BE2C (cell line): ENCODE measurements around the gene PTGR1. TPM values are rescaled to one million over a fixed set of nuclear protein-coding genes. Genes with fewer than 3 reads are reported as not detected.

Source experiments
- DNase-seq: peaks from one replicate; pipeline ENCODE4 v3.0.0-alpha.2; 2020
- H3K27me3 ChIP-seq: fragments of 250-450 bp; sonication (Bioruptor Pico); 2 replicates; pipeline ENCODE4 v1.5.1; 2020; ENCODE audit warnings: mild to moderate bottlenecking
- H3K36me3 ChIP-seq: fragments of 250-450 bp; sonication (Bioruptor Pico); 2 replicates; pipeline ENCODE4 v1.5.1; 2020; ENCODE audit warnings: mild to moderate bottlenecking
- H3K4me1 ChIP-seq: fragments of 250-450 bp; sonication (Bioruptor Pico); 2 replicates; pipeline ENCODE4 v1.5.1; 2020
- H3K4me3 ChIP-seq: 2 replicates; pipeline ENCODE4 v1.5.1; 2011; ENCODE audit warnings: low read depth, low read length
- H3K9me3 ChIP-seq: fragments of 250-450 bp; sonication (Bioruptor Pico); 2 replicates; pipeline ENCODE4 v1.5.1; 2020
- polyA plus RNA-seq: library from polyadenylated mRNA; unstranded; fragments of >200 nt; gene quantifications from one replicate; pipeline ENCODE4 v1.2.1, GENCODE V29; 2012; ENCODE audit warnings: low read depth, missing spikeins; ENCODE audit not compliant: insufficient read length, insufficient read depth
- TF ChIP-seq, protein P1 (sequence below): IDR thresholded peaks from 2 replicates; pipeline ENCODE4 v1.5.1; 2012; ENCODE audit warnings: mild to moderate bottlenecking, low read depth, low read length

The PTGR1 gene
- polyA plus RNA-seq: 1.4 TPM

DNA sequence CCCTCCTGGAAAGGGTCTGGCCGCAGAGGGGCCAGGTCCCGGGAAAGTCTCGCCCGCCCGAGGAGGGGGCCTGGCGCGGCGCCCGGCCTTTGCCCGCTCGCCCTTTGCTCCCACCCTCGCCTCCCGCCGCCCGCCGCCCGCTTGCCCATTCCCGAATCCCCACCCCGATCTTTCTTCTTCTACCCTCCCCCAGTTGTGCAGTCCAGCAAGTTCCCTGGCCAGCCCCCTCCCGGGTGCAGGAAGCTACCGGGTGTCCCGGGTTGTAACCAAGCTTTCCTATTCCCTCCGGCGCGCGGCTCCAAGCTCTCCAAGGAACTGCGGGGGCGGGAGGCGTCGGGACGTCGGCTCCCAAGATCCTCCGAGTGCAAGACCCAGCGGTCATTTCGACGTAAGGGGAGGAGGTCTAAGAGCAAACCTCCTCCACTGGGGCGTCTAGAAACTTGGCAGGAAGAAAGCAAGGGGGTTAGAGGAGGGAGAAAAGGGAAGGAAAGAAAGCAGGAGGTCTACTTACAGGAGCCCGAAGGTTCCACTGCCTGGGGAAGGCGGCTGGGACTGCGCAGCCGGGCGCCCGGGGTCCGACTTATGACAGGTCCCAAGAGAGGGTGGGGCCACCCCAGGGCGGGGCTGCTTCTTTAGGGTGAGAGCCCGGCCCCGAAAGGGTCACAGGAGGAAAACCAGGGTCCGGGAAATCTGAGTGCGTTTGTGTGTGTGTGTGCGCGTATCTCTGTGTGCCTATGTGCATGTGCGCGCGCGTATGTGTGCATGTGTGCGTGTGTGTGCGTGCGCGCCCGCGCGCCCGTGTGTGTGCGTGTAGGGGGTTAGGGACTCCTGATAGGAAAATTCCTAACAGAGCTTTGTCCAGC is at the start of gene PTGR1:
Gene PTGR1, minus strand, starts transcription at position 556 of the 863 bp plus-strand sequence. CDS start 2,225 bp downstream, outside the sequence.
- Histone ChIP-seq H3K27me3 (peaks cover 11% of the 10 kb centered on the region), H3K36me3 (no peaks in the 10 kb centered on the region), H3K4me3 (peak within 1 kb of the TSS; percentile 74), H3K4me1 (peaks cover 3% of the 10 kb centered on the region; the same call in 1 of the 2 replicates), H3K9me3 (no peaks in the 10 kb centered on the region)
- TF ChIP-seq, protein P1, sequence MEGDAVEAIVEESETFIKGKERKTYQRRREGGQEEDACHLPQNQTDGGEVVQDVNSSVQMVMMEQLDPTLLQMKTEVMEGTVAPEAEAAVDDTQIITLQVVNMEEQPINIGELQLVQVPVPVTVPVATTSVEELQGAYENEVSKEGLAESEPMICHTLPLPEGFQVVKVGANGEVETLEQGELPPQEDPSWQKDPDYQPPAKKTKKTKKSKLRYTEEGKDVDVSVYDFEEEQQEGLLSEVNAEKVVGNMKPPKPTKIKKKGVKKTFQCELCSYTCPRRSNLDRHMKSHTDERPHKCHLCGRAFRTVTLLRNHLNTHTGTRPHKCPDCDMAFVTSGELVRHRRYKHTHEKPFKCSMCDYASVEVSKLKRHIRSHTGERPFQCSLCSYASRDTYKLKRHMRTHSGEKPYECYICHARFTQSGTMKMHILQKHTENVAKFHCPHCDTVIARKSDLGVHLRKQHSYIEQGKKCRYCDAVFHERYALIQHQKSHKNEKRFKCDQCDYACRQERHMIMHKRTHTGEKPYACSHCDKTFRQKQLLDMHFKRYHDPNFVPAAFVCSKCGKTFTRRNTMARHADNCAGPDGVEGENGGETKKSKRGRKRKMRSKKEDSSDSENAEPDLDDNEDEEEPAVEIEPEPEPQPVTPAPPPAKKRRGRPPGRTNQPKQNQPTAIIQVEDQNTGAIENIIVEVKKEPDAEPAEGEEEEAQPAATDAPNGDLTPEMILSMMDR: no peak
- peak; percentile 39 for DNase-seq

DNA sequence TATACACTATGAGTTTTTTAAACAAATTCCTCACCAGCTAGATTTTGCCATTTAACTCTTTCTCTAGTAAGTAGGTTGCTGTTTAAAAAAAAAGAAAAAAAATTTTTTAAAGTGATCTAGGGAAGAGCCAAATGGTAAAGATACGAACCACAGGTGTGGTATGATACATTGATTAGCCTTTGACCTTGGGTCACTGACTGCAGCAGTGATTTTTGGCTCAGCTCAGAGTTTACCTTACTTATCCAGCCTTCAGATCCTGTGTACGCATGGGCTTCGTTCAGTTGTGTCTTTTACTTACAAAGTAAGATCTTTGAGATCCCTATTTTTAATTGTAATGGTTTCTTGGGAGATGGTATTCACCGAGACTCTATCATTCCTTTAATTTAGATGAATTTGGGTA is 49.6 kb upstream of the PTGR1 start:
- Histone ChIP-seq H3K36me3 (peaks cover 23% of the 10 kb centered on the region), H3K4me1 (no peaks in the 10 kb centered on the region), H3K9me3 (no peaks in the 10 kb centered on the region), H3K4me3 (no peak overlapping the region), H3K27me3 (no peaks in the 10 kb centered on the region)
- no peak for DNase-seq
- TF ChIP-seq, protein P1: no peak

DNA sequence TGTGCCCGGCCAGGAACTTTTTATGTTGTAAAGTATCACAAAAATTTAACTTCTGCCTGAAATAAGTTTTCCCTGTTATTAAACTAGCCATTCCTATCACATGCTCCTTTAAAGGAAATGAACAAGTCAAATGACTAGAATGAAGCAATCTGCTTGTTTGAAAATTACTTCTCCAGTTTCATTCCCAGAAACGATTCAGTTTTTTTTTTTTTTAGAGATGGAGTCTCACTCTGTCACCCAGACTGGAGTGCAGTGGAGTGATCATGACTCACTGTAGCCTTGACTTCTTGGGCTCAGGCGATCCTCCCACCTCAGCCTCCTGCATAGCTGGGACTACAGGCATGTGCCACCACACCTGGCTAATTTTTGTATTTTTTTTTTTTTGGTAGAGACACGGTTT is 48.6 kb upstream of the PTGR1 start:
- Histone ChIP-seq H3K4me1 (no peaks in the 10 kb centered on the region), H3K27me3 (no peaks in the 10 kb centered on the region), H3K36me3 (peaks cover 31% of the 10 kb centered on the region), H3K9me3 (no peaks in the 10 kb centered on the region), H3K4me3 (no peak overlapping the region)
- TF ChIP-seq, protein P1: no peak
- DNase-seq: no peak

DNA sequence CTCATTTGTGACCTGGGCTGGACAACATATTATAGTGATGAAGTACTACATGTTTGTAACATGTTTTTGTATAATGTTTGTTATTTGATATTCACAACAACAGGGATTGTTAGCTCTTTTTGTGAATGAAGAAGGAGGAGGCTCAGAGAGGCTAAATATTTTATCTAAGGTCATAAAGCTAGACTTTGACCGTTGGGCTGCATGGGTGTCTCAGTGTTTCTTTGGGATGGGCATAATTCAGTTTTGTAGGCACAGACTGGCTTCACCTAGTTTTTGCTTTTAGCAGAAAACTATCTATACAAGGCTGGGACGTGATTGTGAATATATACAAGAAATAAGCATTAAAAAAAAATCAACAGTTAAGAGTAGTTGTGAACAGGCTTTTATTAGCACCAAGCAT is 47.0 kb upstream of the PTGR1 start:
- Histone ChIP-seq H3K36me3 (peaks cover 31% of the 10 kb centered on the region), H3K9me3 (no peaks in the 10 kb centered on the region), H3K27me3 (no peaks in the 10 kb centered on the region), H3K4me1 (no peaks in the 10 kb centered on the region), H3K4me3 (no peak overlapping the region)
- TF ChIP-seq, protein P1: no peak
- no peak for DNase-seq

DNA sequence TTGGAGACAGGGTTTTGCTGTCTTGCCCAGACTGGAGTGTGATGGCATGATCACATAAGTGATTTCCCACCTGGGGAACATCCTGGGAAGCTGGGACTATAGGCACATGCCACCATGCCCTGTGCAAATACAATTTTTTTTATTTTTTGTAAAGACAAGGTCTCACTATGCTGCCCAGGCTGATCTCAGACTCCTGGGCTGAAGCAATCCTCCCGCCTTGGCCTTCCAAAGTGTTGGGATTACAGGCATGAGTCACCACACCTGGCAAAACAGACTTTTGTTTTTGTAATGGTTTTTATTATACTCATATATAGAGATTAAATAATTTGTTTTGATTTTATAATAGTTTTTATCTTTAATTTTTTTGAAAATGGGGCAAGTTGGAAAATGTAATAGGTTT is 46.4 kb upstream of the PTGR1 start:
- TF ChIP-seq, protein P1: no peak
- H3K9me3 ChIP-seq: no peaks in the 10 kb centered on the region
- H3K4me3 ChIP-seq: no peak overlapping the region
- no peak for DNase-seq
- no peaks in the 10 kb centered on the region for H3K4me1 ChIP-seq
- no peaks in the 10 kb centered on the region for H3K27me3 ChIP-seq
- H3K36me3 ChIP-seq: peaks cover 31% of the 10 kb centered on the region

DNA sequence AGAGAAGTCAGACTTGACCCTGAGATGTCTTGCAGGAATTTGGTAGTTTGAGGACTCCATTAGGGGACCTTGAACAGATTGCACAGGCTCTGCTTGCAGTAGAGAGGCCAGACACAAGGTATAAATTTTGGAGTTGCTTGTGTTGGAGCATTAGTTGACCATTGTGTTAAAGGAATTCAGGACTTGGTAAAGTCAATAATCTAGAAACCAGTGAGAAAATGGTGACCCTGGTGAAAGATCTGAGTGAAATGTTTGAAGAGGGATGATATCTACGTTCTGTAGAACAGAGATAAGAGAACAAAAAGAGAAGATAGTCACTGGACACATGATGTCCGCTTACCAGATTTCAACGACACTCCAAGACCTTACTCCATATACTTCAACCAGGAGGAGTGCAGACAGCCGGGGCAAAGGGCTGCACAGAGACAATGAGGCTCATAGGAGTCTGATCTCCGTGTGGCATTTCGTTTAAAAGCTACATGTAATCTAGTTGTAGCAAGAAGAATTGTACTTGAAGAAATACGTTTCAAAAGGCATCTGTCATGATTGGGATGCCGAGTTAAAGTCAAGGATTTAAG is 44.8 kb upstream of the PTGR1 start:
- Histone ChIP-seq H3K36me3 (peaks cover 30% of the 10 kb centered on the region), H3K4me1 (no peaks in the 10 kb centered on the region), H3K27me3 (no peaks in the 10 kb centered on the region), H3K9me3 (no peaks in the 10 kb centered on the region), H3K4me3 (no peak overlapping the region)
- TF ChIP-seq, protein P1: no peak
- no peak for DNase-seq
